RPMI8226 (cell line): ENCODE measurements around the gene DIP2C.
"Not testable (repeated sequence)": the region's sequence is repeated elsewhere in the genome, so short reads cannot be mapped to it uniquely, and the experiment has no call there.

ENCODE experiments used
- DNase-seq: peaks from one replicate; pipeline ENCODE4 v3.0.0-alpha.2; 2015

DIP2C gene

GRCh38 chr10:404991-405390, 284.5 kb downstream of the DIP2C start:
- no peak for DNase-seq

GRCh38 chr10:404346-404745, 285.1 kb downstream of the DIP2C start:
- DNase-seq, result no peak

GRCh38 chr10:398954-399353, 290.5 kb downstream of the DIP2C start:
- no peak for DNase-seq

GRCh38 chr10:397321-398068, 292.0 kb downstream of the DIP2C start:
- DNase-seq, result no peak

- DNase-seq, result no peak
These were observed 292.8 kb downstream of the DIP2C start for GRCh38 chr10:396535-397220.

GRCh38 chr10:396107-396506, 293.4 kb downstream of the DIP2C start:
- DNase-seq, result no peak

GRCh38 chr10:395665-396064, 293.8 kb downstream of the DIP2C start:
- no peak for DNase-seq

- DNase-seq, result not testable (repeated sequence)
These were observed 294.9 kb downstream of the DIP2C start for GRCh38 chr10:394439-395101.

- DNase-seq, result no peak
These were observed 295.6 kb downstream of the DIP2C start for GRCh38 chr10:393787-394438.

- no peak for DNase-seq
These were observed 296.2 kb downstream of the DIP2C start for GRCh38 chr10:393106-393745.

- no peak for DNase-seq
These were observed 296.8 kb downstream of the DIP2C start for GRCh38 chr10:392705-393037.

GRCh38 chr10:391847-392704, 297.4 kb downstream of the DIP2C start:
- no peak for DNase-seq

GRCh38 chr10:391305-391704, 298.2 kb downstream of the DIP2C start:
- peak; percentile 10 for DNase-seq

- no peak for DNase-seq
These were observed 298.9 kb downstream of the DIP2C start for GRCh38 chr10:390449-391100.

GRCh38 chr10:389836-390448, 299.5 kb downstream of the DIP2C start:
- DNase-seq, result no peak

- no peak for DNase-seq
These were observed 300.1 kb downstream of the DIP2C start for GRCh38 chr10:389261-389790.

- no peak for DNase-seq
These were observed 300.8 kb downstream of the DIP2C start for GRCh38 chr10:388661-389045.

- DNase-seq, result no peak
These were observed 301.4 kb downstream of the DIP2C start for GRCh38 chr10:387909-388660.

- no peak for DNase-seq
These were observed 301.9 kb downstream of the DIP2C start for GRCh38 chr10:387593-387891.
